H1 (cell line): ENCODE data around the gene CCDC18. TPM values are rescaled to one million over a fixed set of nuclear protein-coding genes. Genes with fewer than 3 reads are reported as not detected.

Source experiments
- CTCF ChIA-PET: fragments of 300-600 bp; sonication (Branson Sonifier 250); formaldehyde crosslinking; loops from one replicate; lab custom pipeline; 2021; ENCODE audit not compliant: partially characterized antibody; lab: Charles Lee
- POLR2A ChIA-PET: fragments of 300-600 bp; sonication (Branson Sonifier 250); formaldehyde crosslinking; loops from one replicate; lab custom pipeline; 2021; ENCODE audit warnings: inconsistent platforms; ENCODE audit not compliant: partially characterized antibody; lab: Charles Lee
- DNase-seq, 2 experiments: peaks; one replicate each; pipeline versions ENCODE4 v3.0.0 to v3.0.0-alpha.2; 2010 to 2022; ENCODE audit warnings: low spot score in 2 of 2, low read depth in 1 of 2, mixed read lengths in 1 of 2
- FAIRE-seq: peaks from 2 replicates; lab custom pipeline; 2011; peaks lifted over from hg19 to GRCh38; lab: Jason Lieb, UNC
- H2AFZ ChIP-seq: 2 replicates; pipeline ENCODE4 v1.8.1; 2012; ENCODE audit warnings: low read length, inconsistent platforms
- H2AK5ac ChIP-seq: 2 replicates; pipeline ENCODE4 v1.6.1; 2013; ENCODE audit warnings: low read depth, low read length
- H2BK120ac ChIP-seq: replicated peaks from 2 replicates; pipeline ENCODE3; 2013; ENCODE audit warnings: low read depth, low read length, inconsistent platforms
- H2BK12ac ChIP-seq: 2 replicates; pipeline ENCODE4 v1.6.1; 2013; ENCODE audit warnings: low read depth, low read length
- H2BK15ac ChIP-seq: 2 replicates; pipeline ENCODE4 v1.6.1; 2013; ENCODE audit warnings: low read length
- H2BK20ac ChIP-seq: 2 replicates; pipeline ENCODE4 v1.6.1; 2013; ENCODE audit warnings: low read length
- H2BK5ac ChIP-seq: 2 replicates; pipeline ENCODE4 v1.6.1; 2013; ENCODE audit warnings: low read depth, low read length
- H3K14ac ChIP-seq: 2 replicates; pipeline ENCODE4 v1.6.1; 2013; ENCODE audit warnings: inconsistent platforms; ENCODE audit not compliant: insufficient read length
- H3K18ac ChIP-seq: 2 replicates; pipeline ENCODE4 v1.6.1; 2013; ENCODE audit warnings: low read length; ENCODE audit errors: extremely low read depth
- H3K23ac ChIP-seq: 2 replicates; pipeline ENCODE4 v1.6.1; 2013; ENCODE audit warnings: inconsistent platforms; ENCODE audit not compliant: insufficient read length
- H3K23me2 ChIP-seq: 2 replicates; pipeline ENCODE4 v1.6.1; 2013; ENCODE audit warnings: low read depth, low read length
- H3K27ac ChIP-seq: 2 replicates; pipeline ENCODE4 v1.6.1; 2011; ENCODE audit warnings: low read depth, low read length, inconsistent platforms
- H3K27me3 ChIP-seq, 4 experiments: replicated peaks in 1 of 4; 1 replicate in 1 of 4; 2 replicates in 3 of 4; pipeline versions ENCODE4 v1.6.1 to v1.8.1; 2011 to 2013; ENCODE audit warnings: low read length in 3 of 4, mild to moderate bottlenecking in 3 of 4, inconsistent platforms in 2 of 4, mixed read lengths in 2 of 4, moderate library complexity in 1 of 4; ENCODE audit not compliant: control insufficient read depth in 3 of 4, insufficient read depth in 3 of 4; ENCODE audit errors: extremely low read depth in 1 of 4
- H3K36me3 ChIP-seq, 4 experiments: 2 replicates each; pipeline versions ENCODE4 v1.6.1 to v1.8.1; 2011 to 2013; ENCODE audit warnings: mild to moderate bottlenecking in 4 of 4, low read length in 3 of 4, moderate library complexity in 2 of 4, control low read depth in 1 of 4, inconsistent platforms in 1 of 4; ENCODE audit not compliant: insufficient read depth in 4 of 4, control insufficient read depth in 2 of 4
- H3K4ac ChIP-seq: replicated peaks from 2 replicates; pipeline ENCODE3; 2013; ENCODE audit warnings: low read length, low read depth, mixed read lengths, inconsistent platforms; ENCODE audit not compliant: insufficient read length
- H3K4me1 ChIP-seq, 4 experiments: replicated peaks in 1 of 4; 1 replicate in 1 of 4; 2 replicates in 3 of 4; pipeline versions ENCODE4 v1.6.1 to v1.8.1; 2011 to 2013; ENCODE audit warnings: low read length in 3 of 4, inconsistent platforms in 2 of 4, mixed read lengths in 1 of 4; ENCODE audit not compliant: insufficient read depth in 4 of 4, control insufficient read depth in 3 of 4
- H3K4me2 ChIP-seq, 2 experiments: 2 replicates each; pipeline versions ENCODE4 v1.6.1 to v1.8.1; 2011 to 2013; ENCODE audit warnings: low read depth in 2 of 2, low read length in 2 of 2, control low read depth in 1 of 2, inconsistent platforms in 1 of 2, mild to moderate bottlenecking in 1 of 2; ENCODE audit not compliant: insufficient read depth in 1 of 2
- H3K4me3 ChIP-seq, 4 experiments: fragments of 200-600, 300-600 bp in 1 of 4; sonication (generic), shearing (Covaris generic), sonication (Bioruptor Twin) in 1 of 4; 2 replicates each; pipeline versions ENCODE4 v1.5.1 to v1.8.1; 2011 to 2016; ENCODE audit warnings: low read length in 4 of 4, low read depth in 3 of 4, control low read depth in 2 of 4, inconsistent platforms in 2 of 4, mild to moderate bottlenecking in 2 of 4, mixed read lengths in 1 of 4, moderate library complexity in 1 of 4; ENCODE audit not compliant: insufficient read depth in 2 of 4; ENCODE audit errors: extremely low read depth in 1 of 4
- H3K56ac ChIP-seq: replicated peaks from 2 replicates; pipeline ENCODE3; 2013; ENCODE audit warnings: low read depth, mild to moderate bottlenecking, mixed read lengths, low read length, inconsistent platforms; ENCODE audit not compliant: insufficient read length
- H3K79me1 ChIP-seq: 2 replicates; pipeline ENCODE4 v1.6.1; 2013; ENCODE audit warnings: low read depth, low read length, control low read depth
- H3K79me2 ChIP-seq, 2 experiments: 2 replicates each; pipeline versions ENCODE4 v1.6.1 to v1.8.1; 2012 to 2013; ENCODE audit warnings: low read length in 2 of 2, mild to moderate bottlenecking in 2 of 2, inconsistent platforms in 1 of 2; ENCODE audit not compliant: insufficient read depth in 2 of 2, control insufficient read depth in 1 of 2
- H3K9ac ChIP-seq, 4 experiments: replicated peaks in 1 of 4; 1 replicate in 1 of 4; 2 replicates in 3 of 4; pipeline versions ENCODE4 v1.6.1 to v1.8.1; 2011 to 2013; ENCODE audit warnings: low read depth in 3 of 4, low read length in 3 of 4, control low read depth in 2 of 4, mild to moderate bottlenecking in 2 of 4, moderate library complexity in 2 of 4, inconsistent platforms in 1 of 4; ENCODE audit errors: extremely low read depth in 1 of 4
- H3K9me3 ChIP-seq, 2 experiments: 2 replicates each; pipeline versions ENCODE4 v1.6.1 to v1.8.1; 2012 to 2013; ENCODE audit warnings: mild to moderate bottlenecking in 2 of 2, moderate library complexity in 2 of 2, control low read depth in 1 of 2, inconsistent platforms in 1 of 2, low read depth in 1 of 2, low read length in 1 of 2, mixed read lengths in 1 of 2; ENCODE audit not compliant: insufficient read depth in 2 of 2
- H4K20me1 ChIP-seq, 2 experiments: replicated peaks in 1 of 2; 2 replicates each; pipeline versions ENCODE3 to v1.8.1; 2011 to 2013; ENCODE audit warnings: inconsistent platforms in 2 of 2, low read length in 2 of 2, mild to moderate bottlenecking in 1 of 2; ENCODE audit not compliant: insufficient read depth in 2 of 2, control insufficient read depth in 1 of 2
- H4K5ac ChIP-seq: 2 replicates; pipeline ENCODE4 v1.6.1; 2013; ENCODE audit warnings: low read length, low read depth, mixed read lengths, inconsistent platforms; ENCODE audit not compliant: insufficient read length
- H4K8ac ChIP-seq: 2 replicates; pipeline ENCODE4 v1.8.0; 2013; ENCODE audit warnings: mild to moderate bottlenecking, moderate library complexity, low read length, inconsistent platforms; ENCODE audit not compliant: insufficient read depth; ENCODE audit errors: extremely low read depth
- H4K91ac ChIP-seq: replicated peaks from 2 replicates; pipeline ENCODE3; 2013; ENCODE audit warnings: low read length, mixed read lengths, inconsistent platforms; ENCODE audit not compliant: insufficient read length
- ATF2 ChIP-seq: IDR thresholded peaks from 2 replicates; pipeline ENCODE4 v1.6.1; 2012; ENCODE audit warnings: low read length, inconsistent platforms
- CHD1 ChIP-seq: IDR thresholded peaks from 2 replicates; pipeline ENCODE4 v1.6.1; 2012; ENCODE audit warnings: low read depth, low read length, improper control_type of control experiment
- CHD2 ChIP-seq: IDR thresholded peaks from 2 replicates; pipeline ENCODE4 v1.6.1; 2012; ENCODE audit warnings: low read length, improper control_type of control experiment
- CTCF ChIP-seq, 3 experiments: IDR thresholded peaks; 1 replicate in 2 of 3; 2 replicates in 1 of 3; pipeline versions ENCODE4 v1.5.1 to v1.6.1; 2011; ENCODE audit warnings: low read length in 3 of 3, mild to moderate bottlenecking in 3 of 3, inconsistent platforms in 2 of 3, low read depth in 1 of 3, moderate library complexity in 1 of 3; ENCODE audit not compliant: insufficient read depth in 1 of 3; ENCODE audit errors: control extremely low read depth in 1 of 3
- FOSL1 ChIP-seq: IDR thresholded peaks from 2 replicates; pipeline ENCODE4 v1.6.1; 2011; ENCODE audit warnings: mild to moderate bottlenecking, low read depth, low read length, moderate library complexity; ENCODE audit not compliant: insufficient read depth
- KDM5A ChIP-seq: fragments of 200-600 bp; IDR thresholded peaks from 2 replicates; pipeline ENCODE4 v1.7.1; 2012; ENCODE audit warnings: mild to moderate bottlenecking, low read length, inconsistent platforms, mixed read lengths
- MAFK ChIP-seq: IDR thresholded peaks from 2 replicates; pipeline ENCODE4 v1.6.1; 2012; ENCODE audit warnings: low read depth, mild to moderate bottlenecking, improper control_type of control experiment, low read length
- POLR2AphosphoS5 ChIP-seq: IDR thresholded peaks from 2 replicates; pipeline ENCODE4 v1.6.1; 2011; ENCODE audit warnings: low read depth, low read length
- RBBP5 ChIP-seq: IDR thresholded peaks from 2 replicates; pipeline ENCODE4 v1.7.1; 2012; ENCODE audit warnings: low read depth, mild to moderate bottlenecking, inconsistent platforms, low read length, moderate library complexity, borderline replicate concordance
- ZNF274 ChIP-seq: IDR thresholded peaks from 2 replicates; pipeline ENCODE4 v1.7.0; 2012; ENCODE audit warnings: low read length, borderline replicate concordance; ENCODE audit errors: extremely low read depth
- WGBS, 2 experiments: shearing (Covaris generic) in 1 of 2; methylation state at CpG; one replicate each; pipeline versions ENCODE4 v1.1.6 to v1.1.7; 2013 to 2015; ENCODE audit warnings: low lambda C conversion rate in 2 of 2, mixed read lengths in 2 of 2, inconsistent platforms in 1 of 2, low coverage in 1 of 2, missing lambda C conversion rate in 1 of 2; ENCODE audit not compliant: insufficient replicate concordance in 2 of 2, insufficient coverage in 1 of 2, insufficient read length in 1 of 2; ENCODE audit errors: extremely low coverage in 1 of 2, missing lambda C conversion rate in 1 of 2; 5-methylcytosine and 5-hydroxymethylcytosine counted together
- polyA plus RNA-seq, 7 experiments: library from polyadenylated mRNA; depleted of rRNA in 3 of 7; stranded (reverse) in 5 of 7; unstranded in 2 of 7; fragments of >200 nt in 5 of 7; fragments of 200-250 nt in 2 of 7; gene quantifications; 1 replicate in 5 of 7; 2 replicates in 1 of 7; 4 replicates in 1 of 7; pipeline versions ENCODE4 v1.2.1 to v1.2.3, GENCODE V29; 2011 to 2013; ENCODE audit warnings: missing spikeins in 2 of 7, mixed read lengths in 2 of 7
- total RNA-seq: library from RNA; stranded (reverse); fragmentation: NEBNext Ultra II Directional; extraction: Animal tissue kit (Norgen Biotek cat#: 25700); gene quantifications from 2 replicates; pipeline ENCODE4 v1.2.1, GENCODE V29; 2021

The CCDC18 gene
- total and polyA plus RNA-seq, 2 of the 8 experiments (the other 6 are each of a cell fraction or from before 2014, with no cell fraction given) = 3.0 to 21.2 TPM

DNA sequence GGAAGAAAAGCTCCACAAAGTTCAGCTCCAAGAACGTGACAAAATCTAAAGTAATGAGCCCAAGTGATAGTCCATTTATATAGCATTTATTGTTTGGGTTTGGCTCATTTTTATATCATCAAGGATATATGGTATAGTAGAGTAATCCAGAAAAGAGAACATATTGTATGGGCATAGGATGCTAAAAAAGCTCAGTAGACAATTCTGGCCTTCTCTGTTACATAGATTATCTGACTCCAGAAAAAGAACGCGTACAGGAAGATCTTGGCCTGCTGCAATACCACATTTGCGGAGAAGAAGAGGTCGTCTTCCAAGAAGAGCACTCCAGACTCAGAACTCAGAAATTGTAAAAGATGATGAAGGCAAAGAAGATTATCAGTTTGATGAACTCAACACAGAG, 44.1 kb upstream of the CCDC18 start:
- no peaks in the 10 kb centered on the region for H3K9me3 ChIP-seq
- peaks cover 13 to 92% (median 40%) of the 10 kb centered on the region in 4 experiments for H3K36me3 ChIP-seq
- peaks cover 0 to 4% of the 10 kb centered on the region in 2 experiments; a peak in 2 of 4 replicates for H3K79me2 ChIP-seq
- TF ChIP-seq CHD1 (no peak), ZNF274 (no peak), FOSL1 (no peak), MAFK (no peak), KDM5A (no peak), RBBP5 (no peak), ATF2 (no peak), POLR2AphosphoS5 (no peak), CTCF (IDR thresholded peaks at IDR 0.05; ENCODE audit: control extremely low read depth in 1 of 3, insufficient read depth in 1 of 3, low read depth in 1 of 3, low read length in 3 of 3) (no peak), CHD2 (no peak)

More for the DNA sequence above, 44.1 kb upstream of the CCDC18 start:
- ChIA-PET CTCF (interaction anchor here (1.3 kb wide), 1 partner anchor 142 kb away, joined by 4 read pairs; no protein-coding TSS in a partner anchor), POLR2A (interaction anchor here (1.1 to 1.6 kb wide), 3 partner anchors 9 to 47 kb away, joined by 3 to 4 read pairs (median 3); no protein-coding TSS in a partner anchor)
- Histone ChIP-seq H2BK15ac (no peak overlapping the region), H3K4me1 (no peaks in the 10 kb centered on the region), H4K5ac (no peak overlapping the region), H2AFZ (no peak overlapping the region), H3K27ac (no peak overlapping the region), H4K20me1 (peaks cover 1% of the 10 kb centered on the region in 2 experiments), H2BK5ac (no peak overlapping the region), H3K23me2 (no peaks in the 10 kb centered on the region; the same call in 1 of the 2 replicates), H3K23ac (no peak overlapping the region), H2BK12ac (no peak overlapping the region), H3K27me3 (no peaks in the 10 kb centered on the region), H3K79me1 (no peaks in the 10 kb centered on the region; the same call in 1 of the 2 replicates), H3K9ac (no peak overlapping the region), H2BK20ac (no peak overlapping the region), H3K18ac (no peak overlapping the region), H3K14ac (no peak overlapping the region), H3K4me2 (no peak overlapping the region), H2BK120ac (no peak overlapping the region), H3K56ac (no peak overlapping the region), H2AK5ac (no peak overlapping the region), H4K8ac (no peak overlapping the region), H3K4ac (no peak overlapping the region), H3K4me3 (no peak overlapping the region), H4K91ac (no peak overlapping the region)
- FAIRE-seq (no peak), DNase-seq (no peak)
- WGBS, 2 experiments = 88% methylated on average over 5 of the region's 5 CpGs; no CpG with 5 or more reads in 1 of the 2 experiments
